ENCODE measurements around the gene DUSP22.

DUSP22 gene

DNA sequence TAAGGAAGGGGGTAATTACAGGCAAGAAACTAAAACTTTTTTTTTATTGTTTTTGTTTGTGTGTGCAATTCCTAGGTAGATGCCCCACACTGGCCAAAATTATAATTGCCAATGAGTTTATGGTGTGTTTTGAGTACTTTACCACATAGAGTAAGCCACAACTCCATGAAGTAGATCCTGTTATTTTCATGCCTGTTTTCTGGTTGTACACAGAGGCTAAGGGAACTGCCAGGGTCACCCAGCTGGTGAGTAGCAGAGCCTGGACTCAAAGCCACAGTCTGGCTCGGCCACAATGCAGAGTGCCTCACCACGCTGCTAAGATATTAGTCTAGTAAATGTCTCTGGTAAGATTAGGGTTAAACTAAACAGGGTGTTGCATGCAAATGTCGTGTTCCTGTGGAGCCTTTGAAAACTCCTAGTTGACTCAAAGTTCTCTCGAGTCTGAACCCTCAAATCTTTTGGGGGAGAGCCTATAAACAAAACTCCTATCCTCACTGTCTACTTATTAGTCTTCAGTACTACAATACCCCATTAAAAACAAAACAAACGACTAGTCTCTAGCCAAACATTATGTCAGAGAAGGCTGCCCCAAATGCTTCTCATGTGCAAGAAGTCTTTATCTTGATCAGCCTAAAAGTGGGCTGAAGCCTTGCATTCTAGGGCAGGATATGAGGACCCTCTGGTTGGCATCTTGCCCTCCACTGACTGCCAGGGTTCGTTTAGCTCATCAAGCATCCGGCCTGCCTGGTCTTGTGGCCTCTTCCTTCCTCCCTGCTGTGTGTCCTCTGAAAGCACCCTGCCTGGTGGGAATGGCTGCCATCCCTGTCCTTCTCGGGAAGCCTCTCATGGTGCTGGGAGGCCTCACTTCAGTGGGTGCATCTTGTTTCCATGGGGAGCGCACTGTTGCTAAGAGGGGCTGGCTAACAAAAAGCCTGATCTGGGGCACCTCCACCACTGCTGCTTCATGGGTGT, 4.2 kb downstream of the DUSP22 start:
- Histone ChIP-seq H3K36me3 (ENCODE audit: control insufficient read depth, insufficient read depth, low read length) (no peaks in the 10 kb centered on the region), H2AFZ (no peak overlapping the region), H3K27me3 (ENCODE audit: control insufficient read depth, insufficient read depth, low read length) (no peaks in the 10 kb centered on the region), H3K9ac (no peak overlapping the region), H3K27ac (no peak overlapping the region), H3K9me3 (ENCODE audit: control insufficient read depth, low read length) (no peaks in the 10 kb centered on the region), H3K79me2 (peaks cover 9% of the 10 kb centered on the region), H3K4me2 (ENCODE audit: low read length) (no peak overlapping the region), H3K4me1 (no peaks in the 10 kb centered on the region), H3K4me3 (ENCODE audit: low read depth, low read length) (no peak overlapping the region)
- TF ChIP-seq, protein P1, sequence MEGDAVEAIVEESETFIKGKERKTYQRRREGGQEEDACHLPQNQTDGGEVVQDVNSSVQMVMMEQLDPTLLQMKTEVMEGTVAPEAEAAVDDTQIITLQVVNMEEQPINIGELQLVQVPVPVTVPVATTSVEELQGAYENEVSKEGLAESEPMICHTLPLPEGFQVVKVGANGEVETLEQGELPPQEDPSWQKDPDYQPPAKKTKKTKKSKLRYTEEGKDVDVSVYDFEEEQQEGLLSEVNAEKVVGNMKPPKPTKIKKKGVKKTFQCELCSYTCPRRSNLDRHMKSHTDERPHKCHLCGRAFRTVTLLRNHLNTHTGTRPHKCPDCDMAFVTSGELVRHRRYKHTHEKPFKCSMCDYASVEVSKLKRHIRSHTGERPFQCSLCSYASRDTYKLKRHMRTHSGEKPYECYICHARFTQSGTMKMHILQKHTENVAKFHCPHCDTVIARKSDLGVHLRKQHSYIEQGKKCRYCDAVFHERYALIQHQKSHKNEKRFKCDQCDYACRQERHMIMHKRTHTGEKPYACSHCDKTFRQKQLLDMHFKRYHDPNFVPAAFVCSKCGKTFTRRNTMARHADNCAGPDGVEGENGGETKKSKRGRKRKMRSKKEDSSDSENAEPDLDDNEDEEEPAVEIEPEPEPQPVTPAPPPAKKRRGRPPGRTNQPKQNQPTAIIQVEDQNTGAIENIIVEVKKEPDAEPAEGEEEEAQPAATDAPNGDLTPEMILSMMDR (IDR thresholded peaks at IDR 0.05) = no peak

DNA sequence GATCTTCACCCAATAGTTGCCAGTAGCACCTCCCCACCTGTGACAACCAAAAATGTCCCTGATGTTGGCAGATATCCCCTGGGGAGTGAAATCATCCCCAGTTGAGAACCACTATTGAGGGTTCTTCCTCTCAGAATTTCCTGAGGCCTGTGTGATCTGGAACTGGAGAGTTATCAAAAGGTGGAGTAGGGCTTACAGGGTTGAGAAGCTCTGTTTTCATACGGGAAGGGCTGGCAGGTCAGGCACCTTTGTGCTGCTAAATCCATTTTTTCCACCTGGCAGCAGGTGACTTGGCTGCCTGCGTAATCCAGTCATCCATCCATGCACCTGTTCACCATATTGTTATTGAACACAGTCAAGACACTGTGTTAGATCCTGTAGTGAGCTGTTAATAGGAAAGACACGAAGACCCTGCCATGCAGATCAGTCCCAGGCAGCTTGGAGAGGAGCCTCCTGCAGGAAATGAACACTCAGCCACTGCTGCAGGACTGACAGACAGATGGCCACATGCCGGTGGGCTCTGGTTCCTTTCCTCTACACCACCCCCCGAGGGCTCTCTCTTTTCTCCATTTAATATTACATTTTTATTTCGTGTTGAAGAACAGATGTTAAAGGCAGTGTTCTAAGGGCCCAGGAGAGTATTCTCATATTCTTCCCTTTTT, 5.4 kb downstream of the DUSP22 start:
- H3K4me1 ChIP-seq = no peaks in the 10 kb centered on the region
- TF ChIP-seq, protein P1 (IDR thresholded peaks at IDR 0.05) = no peak
- H3K27ac ChIP-seq = no peak overlapping the region
- H3K36me3 ChIP-seq (ENCODE audit: control insufficient read depth, insufficient read depth, low read length) = no peaks in the 10 kb centered on the region
- peaks cover 13% of the 10 kb centered on the region for H3K79me2 ChIP-seq
- H3K9me3 ChIP-seq (ENCODE audit: control insufficient read depth, low read length) = no peaks in the 10 kb centered on the region
- H3K9ac ChIP-seq = no peak overlapping the region
- no peak overlapping the region for H2AFZ ChIP-seq
- H3K4me3 ChIP-seq (ENCODE audit: low read depth, low read length) = no peak overlapping the region
- no peaks in the 10 kb centered on the region for H3K27me3 ChIP-seq (ENCODE audit: control insufficient read depth, insufficient read depth, low read length)
- H3K4me2 ChIP-seq (ENCODE audit: low read length) = no peak overlapping the region

DNA sequence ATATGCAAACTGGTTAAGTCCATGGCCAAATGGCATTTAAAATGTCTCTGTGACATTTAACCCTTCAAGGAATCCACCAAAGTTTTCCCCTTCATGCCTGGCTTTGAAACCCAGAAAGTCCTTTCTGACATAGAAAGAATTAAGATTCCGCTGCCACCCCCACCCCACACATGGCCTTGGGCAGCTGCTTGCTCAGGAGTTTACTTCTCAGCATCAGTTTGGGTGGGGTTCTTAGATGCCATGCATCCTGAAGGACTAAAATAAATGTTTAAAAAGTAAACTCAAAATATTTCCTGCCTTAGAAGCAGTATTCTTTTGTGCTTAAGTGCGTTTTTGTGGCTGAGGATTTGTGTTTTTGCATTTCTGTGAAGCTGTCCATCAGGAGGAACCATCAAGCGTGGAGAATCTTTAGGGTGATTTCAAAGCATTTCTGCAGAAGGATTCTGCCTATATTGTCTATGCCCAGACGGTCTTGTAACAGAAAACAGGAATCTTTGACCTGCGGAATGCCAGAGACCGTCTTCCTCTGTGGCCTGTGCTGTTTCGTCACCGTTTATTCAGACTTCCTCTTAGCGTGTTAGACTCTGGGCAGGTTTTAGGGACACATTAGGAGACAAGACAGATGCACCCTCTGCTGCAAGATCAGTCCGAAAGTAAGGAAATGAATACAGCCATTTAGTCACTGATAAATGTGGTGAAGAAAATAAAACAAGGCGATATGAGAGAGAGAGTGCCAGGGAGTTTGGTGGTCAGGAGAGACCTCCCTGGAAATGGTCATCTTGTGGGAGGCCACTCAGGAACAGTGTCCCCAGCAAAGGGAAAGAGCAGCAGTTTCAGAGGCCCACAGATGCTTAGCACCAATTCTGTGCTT, 6.2 kb downstream of the DUSP22 start:
- no peaks in the 10 kb centered on the region for H3K4me1 ChIP-seq
- H3K4me2 ChIP-seq (ENCODE audit: low read length) = no peak overlapping the region
- no peaks in the 10 kb centered on the region for H3K27me3 ChIP-seq (ENCODE audit: control insufficient read depth, insufficient read depth, low read length)
- H3K27ac ChIP-seq = no peak overlapping the region
- no peak overlapping the region for H3K9ac ChIP-seq
- H3K9me3 ChIP-seq (ENCODE audit: control insufficient read depth, low read length) = no peaks in the 10 kb centered on the region
- TF ChIP-seq, protein P1 (IDR thresholded peaks at IDR 0.05) = no peak
- H2AFZ ChIP-seq = no peak overlapping the region
- no peak overlapping the region for H3K4me3 ChIP-seq (ENCODE audit: low read depth, low read length)
- H3K36me3 ChIP-seq (ENCODE audit: control insufficient read depth, insufficient read depth, low read length) = no peaks in the 10 kb centered on the region
- peaks cover 9% of the 10 kb centered on the region for H3K79me2 ChIP-seq

DNA sequence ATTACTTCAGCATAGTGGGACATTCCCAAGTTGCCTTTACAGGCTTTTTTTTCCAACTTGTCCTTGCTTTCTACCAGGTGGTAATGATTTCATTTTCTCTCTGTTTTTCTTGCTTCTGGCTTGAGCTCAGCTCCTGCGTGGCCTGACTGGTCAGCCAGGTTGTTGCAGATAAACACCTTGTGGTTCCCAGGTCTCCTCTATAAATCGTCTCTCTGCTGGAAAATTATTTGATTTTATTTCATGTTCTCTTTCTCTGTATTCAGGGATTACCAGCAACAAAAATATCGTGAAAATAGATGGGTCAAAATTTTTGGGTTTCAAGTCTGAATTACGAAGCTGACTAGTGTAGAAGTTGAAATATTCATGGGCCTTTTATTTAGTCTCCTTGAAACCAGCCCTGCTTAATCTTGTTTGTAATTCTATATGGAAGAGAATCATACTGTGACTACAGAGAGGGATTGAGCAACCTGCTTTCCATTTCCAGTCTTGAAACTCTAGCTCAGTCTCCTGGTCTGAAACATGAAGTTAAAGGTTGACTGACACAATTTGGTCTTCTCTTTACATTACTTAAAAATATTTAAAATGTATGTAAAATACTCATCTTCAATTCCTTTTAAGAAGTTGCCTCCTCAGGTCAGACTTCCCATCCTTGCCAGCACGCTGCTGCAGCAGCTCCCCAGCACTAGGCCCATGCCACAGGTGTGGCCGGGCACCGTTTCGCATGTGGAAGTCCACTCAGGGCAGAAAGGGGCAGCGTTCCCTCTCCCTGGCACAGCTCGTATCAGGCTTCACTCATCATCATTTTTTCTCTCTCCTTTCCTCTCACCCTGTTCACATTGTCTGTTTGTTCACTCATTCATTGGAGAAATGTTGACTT, 7.1 kb downstream of the DUSP22 start:
- Histone ChIP-seq H3K9ac (no peak overlapping the region), H3K4me3 (ENCODE audit: low read depth, low read length) (no peak overlapping the region), H3K9me3 (ENCODE audit: control insufficient read depth, low read length) (no peaks in the 10 kb centered on the region), H2AFZ (no peak overlapping the region), H3K27ac (no peak overlapping the region), H3K27me3 (ENCODE audit: control insufficient read depth, insufficient read depth, low read length) (no peaks in the 10 kb centered on the region), H3K4me2 (ENCODE audit: low read length) (no peak overlapping the region), H3K36me3 (ENCODE audit: control insufficient read depth, insufficient read depth, low read length) (no peaks in the 10 kb centered on the region), H3K4me1 (no peaks in the 10 kb centered on the region), H3K79me2 (peaks cover 9% of the 10 kb centered on the region)
- TF ChIP-seq, protein P1 (IDR thresholded peaks at IDR 0.05) = no peak
